ENCODE measurements around the gene TMEM9.

DNA sequence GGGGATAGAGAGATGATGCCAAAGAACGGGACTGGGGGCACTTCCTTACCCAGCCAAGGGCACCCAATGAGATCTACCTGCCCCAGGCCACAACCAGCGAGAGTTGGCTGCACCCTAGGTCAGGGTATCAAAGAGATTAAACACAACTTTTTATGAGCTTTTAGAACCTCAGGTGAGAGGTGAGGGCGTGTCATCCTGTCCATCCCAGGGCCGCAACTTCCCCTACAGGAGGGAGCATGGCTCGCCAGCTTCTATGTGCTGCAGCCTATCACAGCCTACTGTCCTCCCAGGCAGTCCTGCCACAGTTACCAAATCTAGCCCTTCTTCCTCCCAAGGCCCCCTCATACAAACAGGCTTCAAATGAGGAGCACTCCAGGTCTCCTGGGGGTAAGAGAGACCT is 12.9 kb downstream of the TMEM9 start:
- TF ChIP-seq, protein P1, sequence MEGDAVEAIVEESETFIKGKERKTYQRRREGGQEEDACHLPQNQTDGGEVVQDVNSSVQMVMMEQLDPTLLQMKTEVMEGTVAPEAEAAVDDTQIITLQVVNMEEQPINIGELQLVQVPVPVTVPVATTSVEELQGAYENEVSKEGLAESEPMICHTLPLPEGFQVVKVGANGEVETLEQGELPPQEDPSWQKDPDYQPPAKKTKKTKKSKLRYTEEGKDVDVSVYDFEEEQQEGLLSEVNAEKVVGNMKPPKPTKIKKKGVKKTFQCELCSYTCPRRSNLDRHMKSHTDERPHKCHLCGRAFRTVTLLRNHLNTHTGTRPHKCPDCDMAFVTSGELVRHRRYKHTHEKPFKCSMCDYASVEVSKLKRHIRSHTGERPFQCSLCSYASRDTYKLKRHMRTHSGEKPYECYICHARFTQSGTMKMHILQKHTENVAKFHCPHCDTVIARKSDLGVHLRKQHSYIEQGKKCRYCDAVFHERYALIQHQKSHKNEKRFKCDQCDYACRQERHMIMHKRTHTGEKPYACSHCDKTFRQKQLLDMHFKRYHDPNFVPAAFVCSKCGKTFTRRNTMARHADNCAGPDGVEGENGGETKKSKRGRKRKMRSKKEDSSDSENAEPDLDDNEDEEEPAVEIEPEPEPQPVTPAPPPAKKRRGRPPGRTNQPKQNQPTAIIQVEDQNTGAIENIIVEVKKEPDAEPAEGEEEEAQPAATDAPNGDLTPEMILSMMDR (conservative IDR thresholded peaks at IDR 0.05; ENCODE audit: low read depth, low read length) = no peak
- TF ChIP-seq EZH2phosphoT487 (IDR thresholded peaks at IDR 0.05; ENCODE audit: borderline replicate concordance, low read length) = no peak
- no peak for TF ChIP-seq EZH2 (IDR thresholded peaks at IDR 0.05; ENCODE audit: low read length, unreplicated experiment)
